GM12878 (cell line): ENCODE measurements around the gene AKT3.

Experiments used
- CREB1 ChIP-seq: IDR thresholded peaks from 2 replicates; pipeline ENCODE4 v1.6.1; 2012; ENCODE audit warnings: low read depth, mild to moderate bottlenecking, inconsistent platforms
- CTCF ChIP-seq, 3 experiments: IDR thresholded peaks in 2 of 3; conservative IDR thresholded peaks in 1 of 3; 2 replicates each; pipeline ENCODE4 v1.5.1; 2011; ENCODE audit warnings: low read depth in 3 of 3, low read length in 3 of 3, mild to moderate bottlenecking in 3 of 3, control low read depth in 2 of 3, moderate library complexity in 2 of 3, inconsistent platforms in 1 of 3, mixed read lengths in 1 of 3; ENCODE audit not compliant: control insufficient read depth in 2 of 3, insufficient read depth in 1 of 3; ENCODE audit errors: extremely low read depth in 1 of 3
- ESRRA ChIP-seq: IDR thresholded peaks from 2 replicates; pipeline ENCODE4 v1.6.1; 2012; ENCODE audit warnings: mild to moderate bottlenecking, low read length, improper control_type of control experiment
- EZH2 ChIP-seq: IDR thresholded peaks from 2 replicates; pipeline ENCODE4 v1.6.1; 2012; ENCODE audit warnings: low read depth, mild to moderate bottlenecking, control low read depth, inconsistent platforms, low read length, borderline replicate concordance; ENCODE audit not compliant: control insufficient read depth
- GABPA ChIP-seq: IDR thresholded peaks from 2 replicates; pipeline ENCODE4 v1.6.1; 2014; ENCODE audit warnings: antibody characterized with exemption, low read depth, mild to moderate bottlenecking, inconsistent platforms
- NFIC ChIP-seq: IDR thresholded peaks from 2 replicates; pipeline ENCODE4 v1.6.1; 2012; ENCODE audit warnings: low read depth, mild to moderate bottlenecking, inconsistent platforms, low read length, moderate library complexity
- POLR2A ChIP-seq: IDR thresholded peaks from 2 replicates; pipeline ENCODE4 v1.6.1; 2011; ENCODE audit warnings: low read depth, mild to moderate bottlenecking, low read length
- POLR2AphosphoS5 ChIP-seq: IDR thresholded peaks from 2 replicates; pipeline ENCODE4 v1.6.1; 2011; ENCODE audit warnings: mild to moderate bottlenecking, low read length, inconsistent platforms
- RAD21 ChIP-seq: IDR thresholded peaks from 2 replicates; pipeline ENCODE4 v1.6.1; 2011; ENCODE audit warnings: mild to moderate bottlenecking, low read depth, low read length, moderate library complexity; ENCODE audit not compliant: insufficient read depth
- ZBED1 ChIP-seq: IDR thresholded peaks from 2 replicates; pipeline ENCODE4 v1.6.1; 2016; ENCODE audit warnings: borderline replicate concordance

- no peak for TF ChIP-seq NFIC
- no peak for TF ChIP-seq POLR2A
- TF ChIP-seq CTCF (IDR thresholded peaks at IDR 0.05 in 2 of 3, conservative IDR thresholded peaks at IDR 0.05 in 1 of 3; ENCODE audit: control insufficient read depth in 2 of 3, extremely low read depth in 1 of 3, insufficient read depth in 1 of 3, low read depth in 3 of 3, low read length in 3 of 3), result no peak
- no peak for TF ChIP-seq ESRRA
- no peak for TF ChIP-seq POLR2AphosphoS5
- no peak for TF ChIP-seq ZBED1
- no peak for TF ChIP-seq RAD21
- TF ChIP-seq GABPA, result no peak
- TF ChIP-seq CREB1, result no peak
- TF ChIP-seq EZH2, result no peak
Measured at GRCh38 chr1:243582326-243582725, 267.7 kb downstream of the AKT3 start.
